Adrenal gland (tissue), 12 donors: ENCODE results near the gene FRMD8. TPM values are rescaled to one million over a fixed set of nuclear protein-coding genes. Genes with fewer than 3 reads are reported as not detected.

Experiments
- DNase-seq, 7 donors: peaks; one replicate each; pipeline ENCODE4 v3.0.0-alpha.2; 2019 to 2020
- H3K27ac ChIP-seq, 5 donors: fragments of 200-600 bp; sonication (generic) in 4 of 5; 1 replicate in 3 of 5; 2 replicates in 2 of 5; pipeline versions ENCODE4 v1.5.1 to v1.8.0; 2016 to 2020; ENCODE audit warnings: mild to moderate bottlenecking in 1 of 5
- H3K27me3 ChIP-seq: fragments of 200-600 bp; 2 replicates; pipeline ENCODE4 v1.8.0; 2021
- H3K36me3 ChIP-seq, 2 donors: fragments of 200-600 bp; replicated peaks in 1 of 2; 1 replicate in 1 of 2; 2 replicates in 1 of 2; pipeline versions ENCODE4 v1.5.1 to v1.8.0; 2018 to 2022
- H3K4me1 ChIP-seq, 2 donors: fragments of 200-600 bp; replicated peaks in 1 of 2; 1 replicate in 1 of 2; 2 replicates in 1 of 2; pipeline versions ENCODE4 v1.5.1 to v1.8.0; 2018 to 2021
- H3K4me3 ChIP-seq, 4 donors: fragments of 200-600 bp; sonication (generic) in 3 of 4; one replicate each; pipeline ENCODE4 v1.5.1; 2016 to 2018
- H3K9me3 ChIP-seq, 3 donors: fragments of 200-600 bp; sonication (generic) in 1 of 3; replicated peaks in 1 of 3; 1 replicate in 2 of 3; 2 replicates in 1 of 3; pipeline versions ENCODE4 v1.5.1 to v1.8.0; 2016 to 2021
- POLR2A ChIP-seq, 2 donors: fragments of 450-650 bp; IDR thresholded peaks; one replicate each; pipeline ENCODE4 v1.6.1; 2017; ENCODE audit warnings: antibody characterized with exemption in 2 of 2, mild to moderate bottlenecking in 2 of 2, moderate library complexity in 1 of 2
- WGBS, 4 donors: extraction: QIAGEN DNeasy Blood & Tissue Kit in 2 of 4; methylation state at CpG; one replicate each; pipeline versions ENCODE4 v1.1.5 to v1.1.7; 2013 to 2017; 5-methylcytosine and 5-hydroxymethylcytosine counted together
- intact Hi-C, 2 donors: fragments of 100-400 bp; cut with DNase I; formaldehyde crosslinking; loops; one replicate each; pipeline versions ENCODE4 v1.14.1 to v1.15.0; 2022 to 2023
- polyA plus RNA-seq, 3 donors: library from polyadenylated mRNA; stranded (reverse); fragments of 200-250 nt in 2 of 3; fragments of 350-450 nt in 1 of 3; fragmentation: Illumina TruSeq in 1 of 3; extraction: RNeasy Lipid Tissue Mini Kit (QIAGEN cat#74804) in 1 of 3; gene quantifications; one replicate each; pipeline ENCODE4 v1.2.3, GENCODE V29; 2013 to 2014
- total RNA-seq, 9 donors: library from RNA; depleted of rRNA in 4 of 9; stranded (reverse); fragments of >200 nt in 4 of 9; fragments of 120-200 nt in 1 of 9; fragmentation: NEBNext Ultra II Directional in 1 of 9; extraction: Animal tissue kit (Norgen Biotek cat#: 25700) in 1 of 9; gene quantifications; one replicate each; pipeline versions ENCODE4 v1.1.0 to v1.2.4, GENCODE V29; 2013 to 2023
- TF ChIP-seq, protein P1 (sequence below), 6 experiments: fragments of 450-650 bp in 4 of 6; fragments of 200-600 bp in 2 of 6; sonication (generic) in 1 of 6; IDR thresholded peaks; 1 replicate in 5 of 6; 2 replicates in 1 of 6; pipeline versions ENCODE4 v1.5.1 to v1.8.0; 2016 to 2021; ENCODE audit warnings: antibody characterized with exemption in 6 of 6, mild to moderate bottlenecking in 2 of 6, moderate library complexity in 1 of 6
- donor health status: healthy with polysubstance abuse.
- donor health status: Bipolar disorder and iron deficiency.
- donor health status: DM: yes; HTN: yes; CAD: no.
- donor health status: DM: no; HTN: no; CAD: no.
- donor health status: DM: no; HTN: no; CAD: no.
- donor health status: DM: yes; HTN: yes; CAD: no.

FRMD8 gene
- total and polyA plus RNA-seq, 12 donors: 5.3 to 52.1 (median 33.9) TPM

DNA sequence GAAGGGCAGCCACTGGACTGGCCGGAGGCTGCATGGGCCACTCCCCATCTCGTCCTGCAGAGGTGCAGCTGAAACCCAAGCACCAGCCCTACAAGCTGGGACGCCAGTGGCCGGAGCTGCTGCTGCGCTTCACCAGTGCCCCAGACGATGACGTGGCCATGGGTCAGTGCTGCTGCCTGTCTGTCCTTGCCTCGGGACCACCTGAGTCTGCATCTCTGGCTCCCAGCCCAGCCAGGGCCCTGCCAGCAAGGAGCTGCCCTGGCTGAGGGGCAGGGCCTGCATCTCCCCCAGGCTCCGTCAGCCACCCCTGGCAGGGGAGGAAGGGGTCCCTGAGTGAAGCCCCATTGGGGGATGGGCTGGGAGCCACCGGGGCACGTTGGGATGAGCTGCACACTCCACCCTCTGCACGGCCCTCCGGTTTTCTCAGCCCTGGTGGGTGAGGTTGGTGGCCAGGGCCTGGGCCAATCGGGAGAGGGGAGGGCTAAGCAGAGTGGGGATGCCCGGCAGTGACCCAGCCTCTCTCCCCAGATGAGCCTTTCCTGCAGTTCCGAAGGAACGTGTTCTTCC, 7.2 kb downstream of the FRMD8 start:
- no peak overlapping the region for H3K27ac ChIP-seq
- no peak for TF ChIP-seq POLR2A (IDR thresholded peaks at IDR 0.05)
- TF ChIP-seq, protein P1, sequence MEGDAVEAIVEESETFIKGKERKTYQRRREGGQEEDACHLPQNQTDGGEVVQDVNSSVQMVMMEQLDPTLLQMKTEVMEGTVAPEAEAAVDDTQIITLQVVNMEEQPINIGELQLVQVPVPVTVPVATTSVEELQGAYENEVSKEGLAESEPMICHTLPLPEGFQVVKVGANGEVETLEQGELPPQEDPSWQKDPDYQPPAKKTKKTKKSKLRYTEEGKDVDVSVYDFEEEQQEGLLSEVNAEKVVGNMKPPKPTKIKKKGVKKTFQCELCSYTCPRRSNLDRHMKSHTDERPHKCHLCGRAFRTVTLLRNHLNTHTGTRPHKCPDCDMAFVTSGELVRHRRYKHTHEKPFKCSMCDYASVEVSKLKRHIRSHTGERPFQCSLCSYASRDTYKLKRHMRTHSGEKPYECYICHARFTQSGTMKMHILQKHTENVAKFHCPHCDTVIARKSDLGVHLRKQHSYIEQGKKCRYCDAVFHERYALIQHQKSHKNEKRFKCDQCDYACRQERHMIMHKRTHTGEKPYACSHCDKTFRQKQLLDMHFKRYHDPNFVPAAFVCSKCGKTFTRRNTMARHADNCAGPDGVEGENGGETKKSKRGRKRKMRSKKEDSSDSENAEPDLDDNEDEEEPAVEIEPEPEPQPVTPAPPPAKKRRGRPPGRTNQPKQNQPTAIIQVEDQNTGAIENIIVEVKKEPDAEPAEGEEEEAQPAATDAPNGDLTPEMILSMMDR (IDR thresholded peaks at IDR 0.05): no peak
- H3K9me3 ChIP-seq: no peaks in the 10 kb centered on the region
- peaks cover 22 to 37% of the 10 kb centered on the region in 2 donors for H3K4me1 ChIP-seq
- no peak for DNase-seq
- no peak overlapping the region for H3K4me3 ChIP-seq
- WGBS, 4 donors: 75 to 89% (median 82%) methylated on average over 8 to 17 of the region's 17 CpGs
- no peaks in the 10 kb centered on the region for H3K27me3 ChIP-seq
- H3K36me3 ChIP-seq: peaks cover 0 to 55% of the 10 kb centered on the region in 2 donors
- intact Hi-C loops: no loop called here

DNA sequence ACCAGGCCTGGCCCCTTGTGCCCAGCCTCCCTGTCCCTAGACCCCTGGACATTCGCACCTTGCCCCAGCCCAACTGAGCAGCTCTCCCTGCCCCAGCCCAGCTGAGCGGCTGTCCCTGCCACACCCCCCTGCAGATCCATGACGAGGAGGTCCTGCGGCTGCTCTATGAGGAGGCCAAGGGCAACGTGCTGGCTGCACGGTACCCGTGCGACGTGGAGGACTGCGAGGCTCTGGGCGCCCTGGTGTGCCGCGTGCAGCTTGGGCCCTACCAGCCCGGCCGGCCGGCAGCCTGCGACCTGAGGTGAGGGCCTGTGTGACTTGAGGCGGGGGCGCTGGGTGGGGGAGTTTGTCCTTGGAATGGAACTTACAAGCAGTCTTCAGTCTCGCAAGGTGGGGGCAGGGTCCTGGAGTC, 7.7 kb downstream of the FRMD8 start:
- DNase-seq: peak in 1 of 7 donors; percentile 17

DNA sequence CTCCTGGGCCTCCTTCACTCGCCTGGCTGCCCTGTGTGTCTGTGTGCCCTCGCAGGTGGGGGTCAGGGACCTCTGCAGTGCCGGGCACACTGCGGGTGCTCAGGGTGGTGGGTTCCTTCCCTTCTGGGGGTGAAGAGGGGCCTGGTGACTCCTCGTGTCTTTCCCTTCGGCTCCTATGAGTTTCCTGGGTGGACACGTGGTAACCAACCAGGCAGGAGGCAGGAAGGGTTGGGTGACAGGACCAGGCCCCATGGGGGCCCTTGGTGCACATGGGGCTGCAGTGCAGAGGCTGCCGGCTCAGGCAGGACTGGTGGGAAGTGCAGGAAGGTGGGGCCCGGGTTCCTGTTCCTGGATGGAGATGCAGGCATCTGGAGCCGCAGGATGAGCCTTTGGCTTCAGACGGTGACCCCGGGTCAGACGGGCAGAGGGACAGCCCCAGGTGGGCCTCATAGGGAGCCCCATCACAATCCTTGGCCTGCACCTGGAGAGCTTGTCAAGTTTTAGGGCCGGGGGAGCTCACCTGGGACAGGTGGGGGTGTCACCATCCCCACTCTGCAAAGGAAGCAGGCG, 9.6 kb downstream of the FRMD8 start:
- no peak overlapping the region for H3K27ac ChIP-seq
- TF ChIP-seq POLR2A (IDR thresholded peaks at IDR 0.05): no peak
- TF ChIP-seq, protein P1 (IDR thresholded peaks at IDR 0.05): no peak
- no peak for DNase-seq
- H3K27me3 ChIP-seq: no peaks in the 10 kb centered on the region
- 86 to 95% (median 90%) methylated on average over 7 to 15 of the region's 15 CpGs for WGBS, 4 donors
- no peaks in the 10 kb centered on the region for H3K9me3 ChIP-seq
- intact Hi-C loops: no loop called here
- H3K4me3 ChIP-seq: no peak overlapping the region
- peaks cover 5 to 12% of the 10 kb centered on the region in 2 donors for H3K4me1 ChIP-seq
- peaks cover 0 to 78% of the 10 kb centered on the region in 2 donors for H3K36me3 ChIP-seq

More for the DNA sequence above, 7.7 kb downstream of the FRMD8 start:
- no peak for TF ChIP-seq POLR2A (IDR thresholded peaks at IDR 0.05)
- TF ChIP-seq, protein P1 (IDR thresholded peaks at IDR 0.05): no peak
- H3K36me3 ChIP-seq: peaks cover 0 to 59% of the 10 kb centered on the region in 2 donors
- no peaks in the 10 kb centered on the region for H3K9me3 ChIP-seq
- no peaks in the 10 kb centered on the region for H3K27me3 ChIP-seq
- no peak overlapping the region for H3K4me3 ChIP-seq
- WGBS, 4 donors: 86 to 97% (median 93%) methylated on average over 5 to 20 of the region's 20 CpGs
- H3K4me1 ChIP-seq: peaks cover 22 to 31% of the 10 kb centered on the region in 2 donors
- intact Hi-C loops: no loop called here
- H3K27ac ChIP-seq: no peak overlapping the region

DNA sequence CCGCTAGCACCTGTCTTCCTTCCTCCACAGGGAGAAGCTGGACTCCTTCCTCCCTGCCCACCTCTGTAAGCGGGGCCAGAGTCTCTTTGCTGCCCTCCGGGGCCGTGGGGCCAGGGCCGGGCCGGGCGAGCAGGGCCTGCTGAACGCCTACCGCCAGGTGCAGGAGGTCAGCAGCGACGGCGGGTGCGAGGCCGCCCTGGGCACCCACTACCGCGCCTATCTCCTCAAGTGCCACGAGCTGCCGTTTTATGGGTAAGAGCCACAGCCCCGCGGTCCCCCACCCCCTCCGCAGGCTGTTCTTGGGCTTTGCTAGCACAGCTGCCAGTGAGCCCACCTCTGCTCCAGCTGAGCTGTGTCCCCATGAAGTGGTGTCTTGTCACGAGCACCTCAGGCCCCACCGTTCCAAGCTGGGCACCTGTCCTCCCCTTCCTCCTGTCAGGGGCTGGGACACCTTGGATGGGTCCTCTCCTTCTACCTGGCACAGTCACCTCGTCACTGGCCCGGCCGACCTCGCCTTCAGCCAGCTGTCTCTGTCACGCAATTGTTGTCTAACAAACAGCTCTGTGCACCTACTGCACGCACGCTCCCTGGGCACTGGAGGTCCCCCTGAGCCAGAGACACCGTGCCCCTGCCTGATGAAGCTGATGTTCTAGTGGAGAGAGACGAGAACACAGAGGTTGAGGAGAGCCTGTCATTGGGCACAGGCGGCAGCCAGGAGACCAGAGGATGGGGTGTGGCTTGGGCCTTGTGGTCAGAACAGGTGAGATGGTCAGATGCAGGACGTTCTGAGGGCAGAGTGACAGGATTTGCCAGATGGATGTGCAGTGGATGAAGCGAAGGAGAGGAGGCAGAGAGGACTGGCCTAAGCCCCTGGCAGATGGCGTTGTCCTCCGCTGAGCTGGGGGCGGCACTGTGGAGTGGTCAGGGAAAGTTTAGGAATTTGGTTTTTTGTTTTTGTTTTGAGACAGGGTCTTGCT, 10.6 kb downstream of the FRMD8 start:
- intact Hi-C loops: no loop called here
- no peak overlapping the region for H3K27ac ChIP-seq
- WGBS, 4 donors: 93 to 96% (median 94%) methylated on average over 19 to 38 of the region's 38 CpGs
- peaks cover 0 to 2% of the 10 kb centered on the region in 2 donors for H3K4me1 ChIP-seq
- H3K36me3 ChIP-seq: peaks cover 0 to 78% of the 10 kb centered on the region in 2 donors
- no peaks in the 10 kb centered on the region for H3K9me3 ChIP-seq
- H3K27me3 ChIP-seq: no peaks in the 10 kb centered on the region
- TF ChIP-seq POLR2A (IDR thresholded peaks at IDR 0.05): no peak
- TF ChIP-seq, protein P1 (IDR thresholded peaks at IDR 0.05): no peak
- no peak overlapping the region for H3K4me3 ChIP-seq
- no peak for DNase-seq
